ENCODE measurements around the gene ZNF766.

DNA sequence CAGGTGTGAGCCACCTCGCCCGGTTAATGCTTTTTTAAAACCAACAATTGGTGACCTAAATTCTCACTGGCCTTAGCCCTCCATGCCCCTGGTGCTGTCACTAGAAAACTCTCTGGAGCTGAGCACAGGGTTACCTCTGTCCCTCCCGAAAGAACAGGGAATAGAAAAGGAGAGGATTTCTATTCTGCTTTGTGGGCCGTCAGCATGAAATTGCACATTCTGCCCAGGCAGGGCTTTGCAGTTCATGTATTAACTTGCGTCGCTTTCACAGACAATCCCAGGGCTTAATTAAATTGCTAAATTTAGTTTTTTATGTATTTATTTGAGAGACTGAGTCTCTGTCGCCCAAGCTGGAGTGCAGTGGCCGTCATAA lies 27.0 kb downstream of the ZNF766 start:
- TF ChIP-seq ZNF317 (CRISPR knock-in tag; IDR thresholded peaks at IDR 0.05; ENCODE audit: borderline replicate concordance, low read depth) (no peak), ZNF396 (CRISPR knock-in tag; IDR thresholded peaks at IDR 0.05; ENCODE audit: borderline replicate concordance) (no peak), ESRRA (CRISPR knock-in tag; IDR thresholded peaks at IDR 0.05; ENCODE audit: borderline replicate concordance) (no peak), RELA (CRISPR knock-in tag; IDR thresholded peaks at IDR 0.05; ENCODE audit: borderline replicate concordance) (no peak), CBFB (CRISPR knock-in tag; IDR thresholded peaks at IDR 0.05; ENCODE audit: low read depth) (no peak), ETV6 (CRISPR knock-in tag; IDR thresholded peaks at IDR 0.05) (no peak)
- TF ChIP-seq, protein P1, sequence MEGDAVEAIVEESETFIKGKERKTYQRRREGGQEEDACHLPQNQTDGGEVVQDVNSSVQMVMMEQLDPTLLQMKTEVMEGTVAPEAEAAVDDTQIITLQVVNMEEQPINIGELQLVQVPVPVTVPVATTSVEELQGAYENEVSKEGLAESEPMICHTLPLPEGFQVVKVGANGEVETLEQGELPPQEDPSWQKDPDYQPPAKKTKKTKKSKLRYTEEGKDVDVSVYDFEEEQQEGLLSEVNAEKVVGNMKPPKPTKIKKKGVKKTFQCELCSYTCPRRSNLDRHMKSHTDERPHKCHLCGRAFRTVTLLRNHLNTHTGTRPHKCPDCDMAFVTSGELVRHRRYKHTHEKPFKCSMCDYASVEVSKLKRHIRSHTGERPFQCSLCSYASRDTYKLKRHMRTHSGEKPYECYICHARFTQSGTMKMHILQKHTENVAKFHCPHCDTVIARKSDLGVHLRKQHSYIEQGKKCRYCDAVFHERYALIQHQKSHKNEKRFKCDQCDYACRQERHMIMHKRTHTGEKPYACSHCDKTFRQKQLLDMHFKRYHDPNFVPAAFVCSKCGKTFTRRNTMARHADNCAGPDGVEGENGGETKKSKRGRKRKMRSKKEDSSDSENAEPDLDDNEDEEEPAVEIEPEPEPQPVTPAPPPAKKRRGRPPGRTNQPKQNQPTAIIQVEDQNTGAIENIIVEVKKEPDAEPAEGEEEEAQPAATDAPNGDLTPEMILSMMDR (IDR thresholded peaks at IDR 0.05), result no peak
